HepG2 (cell line): Measurements from ENCODE around the gene PTH1R. TPM values are rescaled to one million over a fixed set of nuclear protein-coding genes. Genes with fewer than 3 reads are reported as not detected.

ENCODE experiments used
- ATAC-seq: fragments of 200-7000 bp; cut with Tn5 transposase; 3 replicates; pipeline ENCODE4 v1.9.1; 2020; ENCODE audit warnings: mild to moderate bottlenecking, moderate library complexity
- BruUV-seq: library from RNA; stranded (reverse); fragments of 400-500 nt; replicated peaks from 2 replicates; lab custom pipeline; 2021; lab: Mats Ljungman, UMichigan
- CTCF ChIA-PET: fragments of 300-600 bp; formaldehyde crosslinking; extraction: SDS; loops from one replicate; lab custom pipeline; 2021; ENCODE audit warnings: low total read pairs, inconsistent platforms, low intra/inter-chr PET ratio; lab: Yijun Ruan, JAX
- POLR2A ChIA-PET: fragments of 350-600 bp; sonication (Branson Sonifier 250); formaldehyde crosslinking; loops from one replicate; lab custom pipeline; 2020; ENCODE audit warnings: antibody characterized with exemption, inconsistent platforms; lab: Yijun Ruan, JAX
- DNase-seq: peaks from one replicate; pipeline ENCODE4 v3.0.0-alpha.2; 2015; ENCODE audit warnings: low spot score
- FAIRE-seq: peaks from 3 replicates; lab custom pipeline; 2011; peaks lifted over from hg19 to GRCh38; lab: Jason Lieb, UNC
- H2AFZ ChIP-seq: one replicate; pipeline ENCODE4 v1.6.1; 2011; ENCODE audit warnings: low read length, inconsistent platforms
- H3K27ac ChIP-seq: fragments of 300-600 bp; 3 replicates; pipeline ENCODE4 v1.8.0; 2011; ENCODE audit warnings: mixed run types, mild to moderate bottlenecking, mixed read lengths, low read length, inconsistent platforms; ENCODE audit not compliant: insufficient read depth; ENCODE audit errors: extremely low read length
- H3K27me3 ChIP-seq, 2 experiments: fragments of 200-600 bp in 1 of 2; 2 replicates in 1 of 2; 3 replicates in 1 of 2; pipeline versions ENCODE4 v1.6.0 to v1.8.0; 2011; ENCODE audit warnings: low read length in 2 of 2, mild to moderate bottlenecking in 2 of 2, moderate library complexity in 2 of 2, inconsistent platforms in 1 of 2; ENCODE audit not compliant: insufficient read depth in 2 of 2, control insufficient read depth in 1 of 2
- H3K36me3 ChIP-seq, 2 experiments: fragments of 200-600 bp in 1 of 2; replicated peaks in 1 of 2; 2 replicates in 1 of 2; 3 replicates in 1 of 2; pipeline versions ENCODE4 v1.5.1 to v1.8.0; 2011; ENCODE audit warnings: low read length in 2 of 2, inconsistent platforms in 1 of 2; ENCODE audit not compliant: insufficient read depth in 2 of 2, control insufficient read depth in 1 of 2
- H3K4me1 ChIP-seq: 2 replicates; pipeline ENCODE4 v1.5.1; 2012; ENCODE audit warnings: low read length, inconsistent platforms; ENCODE audit not compliant: insufficient read depth
- H3K4me2 ChIP-seq: 2 replicates; pipeline ENCODE4 v1.6.0; 2011; ENCODE audit warnings: low read depth, low read length, inconsistent platforms
- H3K4me3 ChIP-seq, 3 experiments: fragments of 200-600 bp in 1 of 3; sonication (generic), shearing (Covaris generic) in 1 of 3; replicated peaks in 1 of 3; 2 replicates each; pipeline ENCODE4 v1.5.1; 2011 to 2016; ENCODE audit warnings: low read length in 3 of 3, inconsistent platforms in 2 of 3, low read depth in 2 of 3, mild to moderate bottlenecking in 2 of 3, control low read depth in 1 of 3, mixed read lengths in 1 of 3; ENCODE audit not compliant: insufficient read depth in 1 of 3
- H3K79me2 ChIP-seq: one replicate; pipeline ENCODE4 v1.6.1; 2011; ENCODE audit warnings: low read length, inconsistent platforms; ENCODE audit not compliant: insufficient read depth
- H3K9ac ChIP-seq: 2 replicates; pipeline ENCODE4 v1.6.0; 2011; ENCODE audit warnings: mild to moderate bottlenecking, low read depth, low read length, inconsistent platforms; ENCODE audit not compliant: insufficient read depth
- H3K9me3 ChIP-seq: 2 replicates; pipeline ENCODE4 v1.5.1; 2012; ENCODE audit warnings: mild to moderate bottlenecking, low read length
- H4K20me1 ChIP-seq: 2 replicates; pipeline ENCODE4 v1.6.0; 2011; ENCODE audit warnings: inconsistent platforms, mild to moderate bottlenecking, low read length, moderate library complexity; ENCODE audit not compliant: insufficient read depth
- ARNTL ChIP-seq: sonication (generic); formaldehyde crosslinking; IDR thresholded peaks from 2 replicates; pipeline ENCODE4 v1.4.0; 2020; ENCODE audit warnings: mild to moderate bottlenecking, missing genetic modification reagents
- CBX5 ChIP-seq: sonication (generic); formaldehyde crosslinking; IDR thresholded peaks from 2 replicates; pipeline ENCODE4 v1.4.0; 2020; ENCODE audit warnings: missing genetic modification reagents, borderline replicate concordance
- DNMT1 ChIP-seq: sonication (generic); formaldehyde crosslinking; IDR thresholded peaks from 2 replicates; pipeline ENCODE4 v1.5.1; 2020; ENCODE audit warnings: mild to moderate bottlenecking, missing genetic modification reagents
- ELF1 ChIP-seq: sonication (generic); formaldehyde crosslinking; IDR thresholded peaks from 2 replicates; pipeline ENCODE4 v1.4.0; 2020; ENCODE audit warnings: missing genetic modification reagents
- NR2F1 ChIP-seq, 2 experiments: fragments of 450-650 bp in 1 of 2; formaldehyde crosslinking in 1 of 2; IDR thresholded peaks; 2 replicates each; pipeline versions ENCODE4 v1.5.0 to v1.6.1; 2016 to 2020; ENCODE audit warnings: mild to moderate bottlenecking in 1 of 2, missing compliant biosample characterization in 1 of 2, missing genetic modification reagents in 1 of 2, moderate library complexity in 1 of 2
- NR2F6 ChIP-seq, 2 experiments: IDR thresholded peaks; 2 replicates each; pipeline ENCODE4 v1.6.1; 2016; ENCODE audit warnings: antibody characterized with exemption in 1 of 2, mild to moderate bottlenecking in 1 of 2
- PRDM15 ChIP-seq: sonication (generic); formaldehyde crosslinking; IDR thresholded peaks from 2 replicates; pipeline ENCODE4 v1.4.0; 2020; ENCODE audit warnings: missing genetic modification reagents
- RARA ChIP-seq: IDR thresholded peaks from 2 replicates; pipeline ENCODE4 v1.6.1; 2016; ENCODE audit warnings: missing genetic modification reagents, missing compliant biosample characterization
- TERF1 ChIP-seq: sonication (generic); formaldehyde crosslinking; IDR thresholded peaks from 2 replicates; pipeline ENCODE4 v1.8.0; 2022; ENCODE audit warnings: mild to moderate bottlenecking, missing genetic modification reagents, moderate library complexity
- ZBTB34 ChIP-seq: sonication (generic); formaldehyde crosslinking; IDR thresholded peaks from 2 replicates; pipeline ENCODE4 v1.8.0; 2022; ENCODE audit warnings: mild to moderate bottlenecking, missing genetic modification reagents
- ZFP36 ChIP-seq: fragments of 150-350 bp; IDR thresholded peaks from 2 replicates; pipeline ENCODE4 v1.6.1; 2018; ENCODE audit warnings: borderline replicate concordance, low read length, low read depth; ENCODE audit not compliant: partially characterized antibody
- ZNF292 ChIP-seq: sonication (generic); formaldehyde crosslinking; IDR thresholded peaks from 2 replicates; pipeline ENCODE4 v1.8.1; 2022; ENCODE audit warnings: mild to moderate bottlenecking, low read depth, missing genetic modification reagents, borderline replicate concordance
- ZNF44 ChIP-seq: sonication (generic); formaldehyde crosslinking; IDR thresholded peaks from 2 replicates; pipeline ENCODE4 v1.5.1; 2020; ENCODE audit warnings: mild to moderate bottlenecking, missing genetic modification reagents
- ZNF546 ChIP-seq: sonication (generic); formaldehyde crosslinking; conservative IDR thresholded peaks from 2 replicates; pipeline ENCODE4 v1.8.1; 2023; ENCODE audit warnings: mild to moderate bottlenecking, missing genetic modification reagents
- ZNF770 ChIP-seq: sonication (generic); formaldehyde crosslinking; IDR thresholded peaks from 2 replicates; pipeline ENCODE4 v1.5.0; 2020; ENCODE audit warnings: mild to moderate bottlenecking, missing genetic modification reagents
- WGBS: methylation state at CpG from one replicate; pipeline ENCODE4 v1.1.6; 2017; ENCODE audit warnings: low lambda C conversion rate; 5-methylcytosine and 5-hydroxymethylcytosine counted together
- in situ Hi-C: cut with HindIII; loops from 2 replicates; pipeline ENCODE4 v1.10.0; 2017; ENCODE audit warnings: low pct_unique_long_range_greater_than_20kb; ENCODE audit not compliant: extremely low pct_ligation_motif_present
- intact Hi-C: fragments of 100-400 bp; cut with micrococcal nuclease; formaldehyde crosslinking; loops from one replicate; pipeline ENCODE4 v1.10.0; 2022; ENCODE audit not compliant: unreplicated experiment
- polyA plus RNA-seq, 8 experiments: library from polyadenylated mRNA; depleted of rRNA in 3 of 8; stranded (reverse) in 7 of 8; unstranded in 1 of 8; fragments of >200 nt; fragmentation: Illumina TruSeq in 4 of 8; extraction: Trizol in 4 of 8; gene quantifications; 2 replicates each; pipeline versions ENCODE4 v1.2.1 to v1.2.3, GENCODE V29; 2011 to 2016; ENCODE audit warnings: low read depth in 4 of 8, missing spikeins in 1 of 8, mixed read lengths in 1 of 8; ENCODE audit not compliant: insufficient read depth in 1 of 8
- total RNA-seq, 5 experiments: library from RNA; depleted of rRNA; stranded (reverse); fragments of >200 nt; fragmentation: Illumina TruSeq; extraction: Trizol; gene quantifications; 2 replicates each; pipeline ENCODE4 v1.2.3, GENCODE V29; 2016; ENCODE audit warnings: low read depth in 1 of 5

PTH1R gene
- total and polyA plus RNA-seq, 2 of the 13 experiments (the other 11 are each of a cell fraction or from before 2014, with no cell fraction given), result not detected

- Histone ChIP-seq H3K9me3 (no peaks in the 10 kb centered on the region), H3K4me2 (no peak overlapping the region), H3K79me2 (peaks cover 93% of the 10 kb centered on the region), H3K36me3 (peaks cover 0 to 8% of the 10 kb centered on the region in 2 experiments; a peak in 2 of 5 replicates), H3K27me3 (no peaks in the 10 kb centered on the region), H4K20me1 (peaks cover 67% of the 10 kb centered on the region), H3K4me3 (no peak overlapping the region), H2AFZ (no peak overlapping the region), H3K4me1 (peaks cover 81% of the 10 kb centered on the region), H3K9ac (no peak overlapping the region), H3K27ac (no peak overlapping the region)
- intact Hi-C loops, result no loop called here
- FAIRE-seq (peak; percentile 21), ATAC-seq (no peak), DNase-seq (no peak)
- in situ Hi-C loops, result no loop called here
- POLR2A ChIA-PET, result interaction anchor here (1.2 kb wide), 2 partner anchors 19 to 29 kb away, joined by 3 to 5 read pairs; partner anchors contain the start of gene NBEAL2
- 66% methylated on average over 7 of the region's 7 CpGs for WGBS
- TF ChIP-seq ZFP36, result no peak
- TF ChIP-seq NR2F6 (IDR thresholded peaks at IDR 0.05), result peak; percentile 53
- TF ChIP-seq NR2F6 (CRISPR knock-in tag; IDR thresholded peaks at IDR 0.05), result peak; percentile 64
- no peak for TF ChIP-seq ZNF546 (CRISPR knock-in tag)
- TF ChIP-seq ELF1 (CRISPR knock-in tag), result no peak
- no peak for TF ChIP-seq ZNF292 (CRISPR knock-in tag)
- TF ChIP-seq ZNF770 (CRISPR knock-in tag), result peak; percentile 83
- no peak for TF ChIP-seq ARNTL (CRISPR knock-in tag)
- no peak for TF ChIP-seq PRDM15
- TF ChIP-seq CBX5, result no peak
- TF ChIP-seq TERF1 (CRISPR knock-in tag), result no peak
- peak in 1 of 2 experiments; percentile 53; a peak in 1 of 4 replicates for TF ChIP-seq NR2F1 (CRISPR knock-in tag; IDR thresholded peaks at IDR 0.05)
- TF ChIP-seq ZBTB34 (CRISPR knock-in tag), result no peak
- no peak for TF ChIP-seq ZNF44 (CRISPR knock-in tag)
- no peak for TF ChIP-seq DNMT1 (CRISPR knock-in tag)
- 0 out of 2 replicates have a peak, but pooled peaks have one; percentile 31 for TF ChIP-seq RARA
- no TSS peak for BruUV-seq
- CTCF ChIA-PET, result no interaction called here
Observed at GRCh38 chr3:46950650-46951241, 73.2 kb downstream of the PTH1R start.
